22Rv1 (cell line): ENCODE data around the gene GPAM.

Experiments used
- ZFX ChIP-seq: fragments of 450-650 bp; IDR thresholded peaks from 2 replicates; pipeline ENCODE4 v1.6.1; 2017; ENCODE audit warnings: antibody characterized with exemption, borderline replicate concordance
- TF ChIP-seq, protein P1 (sequence below): fragments of 450-650 bp; IDR thresholded peaks from 2 replicates; pipeline ENCODE4 v1.5.1; 2017; ENCODE audit warnings: mild to moderate bottlenecking

DNA sequence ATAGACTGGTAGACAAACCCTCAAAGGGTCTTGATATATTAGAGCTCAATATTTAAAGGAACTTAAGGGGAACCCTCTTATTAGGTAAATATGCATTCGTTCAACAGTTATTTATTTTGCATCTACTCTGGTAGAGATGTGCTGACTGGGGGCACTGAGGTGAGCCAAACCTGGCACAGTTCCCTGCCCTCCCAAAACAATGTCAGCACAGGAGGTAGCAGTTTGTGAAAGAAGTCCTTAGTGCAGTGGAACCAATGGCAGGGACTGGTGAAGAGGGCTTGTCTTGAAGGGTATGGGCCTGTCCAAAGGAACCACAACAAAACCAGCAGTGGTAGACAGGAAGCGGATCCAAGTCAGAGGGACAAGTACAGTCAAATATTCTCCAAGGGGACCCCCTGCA is 32.6 kb upstream of the GPAM start:
- TF ChIP-seq, protein P1, sequence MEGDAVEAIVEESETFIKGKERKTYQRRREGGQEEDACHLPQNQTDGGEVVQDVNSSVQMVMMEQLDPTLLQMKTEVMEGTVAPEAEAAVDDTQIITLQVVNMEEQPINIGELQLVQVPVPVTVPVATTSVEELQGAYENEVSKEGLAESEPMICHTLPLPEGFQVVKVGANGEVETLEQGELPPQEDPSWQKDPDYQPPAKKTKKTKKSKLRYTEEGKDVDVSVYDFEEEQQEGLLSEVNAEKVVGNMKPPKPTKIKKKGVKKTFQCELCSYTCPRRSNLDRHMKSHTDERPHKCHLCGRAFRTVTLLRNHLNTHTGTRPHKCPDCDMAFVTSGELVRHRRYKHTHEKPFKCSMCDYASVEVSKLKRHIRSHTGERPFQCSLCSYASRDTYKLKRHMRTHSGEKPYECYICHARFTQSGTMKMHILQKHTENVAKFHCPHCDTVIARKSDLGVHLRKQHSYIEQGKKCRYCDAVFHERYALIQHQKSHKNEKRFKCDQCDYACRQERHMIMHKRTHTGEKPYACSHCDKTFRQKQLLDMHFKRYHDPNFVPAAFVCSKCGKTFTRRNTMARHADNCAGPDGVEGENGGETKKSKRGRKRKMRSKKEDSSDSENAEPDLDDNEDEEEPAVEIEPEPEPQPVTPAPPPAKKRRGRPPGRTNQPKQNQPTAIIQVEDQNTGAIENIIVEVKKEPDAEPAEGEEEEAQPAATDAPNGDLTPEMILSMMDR: no peak
- no peak for TF ChIP-seq ZFX
